Measurements from ENCODE around the gene ASTN1.
A peak's percentile ranks its signal among the peaks of the same experiment; 100 is the strongest.

Gene ASTN1

GRCh38 chr1:176926330-176927086 is 238.0 kb downstream of the ASTN1 start:
- DNase-seq (ENCODE audit: low spot score) = no peak

GRCh38 chr1:176925223-176925622 is 239.3 kb downstream of the ASTN1 start:
- DNase-seq (ENCODE audit: low spot score) = no peak

GRCh38 chr1:176923283-176923682 is 241.2 kb downstream of the ASTN1 start:
- DNase-seq (ENCODE audit: low spot score) = no peak

DNA sequence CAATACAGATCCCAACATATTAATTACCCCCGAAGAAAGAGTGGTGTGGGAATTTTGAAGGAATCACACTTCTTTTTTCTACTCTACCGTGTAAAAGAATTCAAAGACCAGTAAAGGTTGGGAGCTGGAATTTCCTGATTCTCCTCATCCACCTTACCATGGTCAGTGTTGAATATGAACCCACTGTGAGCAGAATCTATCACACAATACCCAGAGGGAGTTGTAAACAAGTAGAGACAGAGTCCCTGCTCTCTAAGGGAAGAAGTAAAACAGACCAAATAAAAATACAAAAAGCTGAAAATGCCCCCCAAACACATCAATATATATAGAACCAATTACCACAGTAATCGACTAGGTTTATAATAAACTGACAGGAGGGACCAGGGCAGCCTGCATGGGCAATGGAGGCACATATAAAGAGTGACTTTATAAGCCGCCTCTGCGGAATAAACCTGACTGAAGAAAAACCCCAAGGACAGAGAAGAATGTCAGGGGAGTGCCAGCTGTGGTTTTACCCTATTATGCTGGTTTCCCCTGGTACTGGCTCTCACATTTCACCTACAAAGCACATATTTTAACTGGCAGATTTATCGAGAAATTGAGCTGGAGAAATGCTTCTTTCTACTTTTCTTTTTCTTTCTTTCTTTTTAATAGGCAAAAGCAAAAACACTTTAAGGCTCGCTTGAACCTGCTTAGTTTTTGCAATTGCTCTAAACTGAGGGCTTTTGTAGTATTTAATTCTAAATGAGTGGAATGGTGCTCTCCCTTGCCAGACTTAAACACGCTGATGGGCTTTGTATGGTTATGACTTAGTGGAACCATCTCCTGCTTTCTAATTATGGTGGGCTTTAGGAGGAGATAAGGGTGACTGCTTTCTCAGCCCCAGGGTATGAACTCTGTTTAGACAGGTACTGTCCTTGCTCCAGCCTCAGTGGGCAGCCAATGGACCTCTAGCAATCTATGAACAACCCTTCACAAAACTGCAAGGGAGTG is 244.8 kb downstream of the ASTN1 start:
- DNase-seq (ENCODE audit: low spot score) = no peak

DNA sequence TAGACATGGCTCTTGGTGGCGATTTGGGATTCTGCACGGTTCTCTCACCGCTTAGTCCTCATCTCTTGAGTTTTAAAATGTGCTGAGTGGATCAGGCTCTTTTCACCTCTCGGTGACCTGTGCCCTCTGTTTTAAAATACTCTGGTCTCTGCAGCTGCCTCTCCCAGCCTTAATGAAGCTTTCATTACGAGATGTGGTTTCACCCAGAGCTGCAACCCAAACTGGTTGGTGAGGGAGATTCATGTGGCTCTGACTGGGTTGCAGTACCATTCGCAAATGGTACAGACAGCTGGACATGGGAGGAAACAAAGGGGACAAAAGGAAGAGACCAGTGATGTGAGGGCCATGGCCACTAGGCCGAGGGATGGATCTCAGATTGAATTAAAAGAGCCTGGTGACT is 258.9 kb downstream of the ASTN1 start:
- no peak for DNase-seq (ENCODE audit: low spot score)

DNA sequence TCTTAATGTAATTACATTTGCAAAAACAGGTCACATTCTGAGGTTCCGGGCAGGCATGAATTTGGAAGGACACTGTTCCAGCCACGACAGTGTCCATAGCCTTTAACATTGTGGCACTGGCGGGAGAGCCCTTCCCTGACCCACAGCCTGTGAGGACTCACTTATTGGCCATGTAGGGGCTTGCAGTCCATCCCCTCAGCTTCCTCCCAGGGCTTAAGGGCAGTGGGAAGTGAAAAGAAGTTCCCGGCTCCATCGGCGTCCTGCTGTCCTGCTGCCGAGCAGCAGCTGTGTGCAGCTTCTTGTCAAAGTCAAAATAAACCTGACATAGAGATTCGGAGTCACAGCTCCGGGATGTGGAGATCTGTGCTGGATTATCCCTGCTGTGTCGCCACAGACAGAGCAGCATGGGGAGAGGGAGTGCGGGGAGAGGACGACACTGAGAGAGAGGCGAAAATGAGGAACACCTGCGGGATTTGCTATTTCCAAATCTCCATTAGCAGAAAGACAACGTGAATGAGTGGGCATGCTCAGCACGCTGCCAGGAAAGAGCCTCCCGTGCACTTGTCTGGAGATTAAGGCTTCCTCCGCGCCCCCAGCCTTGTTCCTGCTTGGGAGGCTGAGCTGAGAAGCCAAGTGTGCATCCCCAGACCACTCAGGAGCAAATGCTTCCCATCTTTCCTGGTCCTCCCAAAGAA is 260.3 kb downstream of the ASTN1 start:
- DNase-seq (ENCODE audit: low spot score) = no peak

GRCh38 chr1:176903474-176903873 is 261.0 kb downstream of the ASTN1 start:
- no peak for DNase-seq (ENCODE audit: low spot score)

- no peak for DNase-seq (ENCODE audit: low spot score)
These were observed 265.2 kb downstream of the ASTN1 start for GRCh38 chr1:176899321-176899720.

- DNase-seq (ENCODE audit: low spot score) = peak; percentile 66
These were observed 266.9 kb downstream of the ASTN1 start for GRCh38 chr1:176897350-176898236.

GRCh38 chr1:176896216-176896615 is 268.3 kb downstream of the ASTN1 start:
- DNase-seq (ENCODE audit: low spot score) = no peak

DNA sequence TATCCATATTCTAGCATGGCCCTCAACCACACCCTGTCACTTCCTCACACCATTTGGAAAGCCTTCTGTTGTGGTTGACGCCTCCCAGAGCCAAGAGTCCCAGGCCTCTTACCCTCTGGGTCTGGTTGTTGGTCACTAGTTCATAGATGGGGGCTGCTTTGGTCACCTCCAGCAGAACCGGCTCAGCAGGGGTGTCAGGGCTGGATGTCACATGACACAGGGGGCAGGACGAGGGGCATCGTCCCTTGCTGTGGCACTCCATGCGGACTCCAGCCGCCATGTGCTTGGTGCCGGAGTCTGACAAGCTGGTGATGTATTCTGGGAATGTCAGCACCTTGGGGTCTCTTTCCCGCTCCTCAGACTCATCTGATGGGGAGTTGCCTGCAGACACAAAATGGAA is 270.1 kb downstream of the ASTN1 start:
- DNase-seq (ENCODE audit: low spot score) = no peak

GRCh38 chr1:176893625-176894352 is 270.7 kb downstream of the ASTN1 start:
- DNase-seq (ENCODE audit: low spot score) = no peak

- no peak for DNase-seq (ENCODE audit: low spot score)
These were observed 276.0 kb downstream of the ASTN1 start for GRCh38 chr1:176888471-176889032.

- no peak for DNase-seq (ENCODE audit: low spot score)
These were observed 278.8 kb downstream of the ASTN1 start for GRCh38 chr1:176885751-176886150.

- no peak for DNase-seq (ENCODE audit: low spot score)
These were observed 279.2 kb downstream of the ASTN1 start for GRCh38 chr1:176885341-176885740.

GRCh38 chr1:176884911-176885310 is 279.6 kb downstream of the ASTN1 start:
- no peak for DNase-seq (ENCODE audit: low spot score)

DNA sequence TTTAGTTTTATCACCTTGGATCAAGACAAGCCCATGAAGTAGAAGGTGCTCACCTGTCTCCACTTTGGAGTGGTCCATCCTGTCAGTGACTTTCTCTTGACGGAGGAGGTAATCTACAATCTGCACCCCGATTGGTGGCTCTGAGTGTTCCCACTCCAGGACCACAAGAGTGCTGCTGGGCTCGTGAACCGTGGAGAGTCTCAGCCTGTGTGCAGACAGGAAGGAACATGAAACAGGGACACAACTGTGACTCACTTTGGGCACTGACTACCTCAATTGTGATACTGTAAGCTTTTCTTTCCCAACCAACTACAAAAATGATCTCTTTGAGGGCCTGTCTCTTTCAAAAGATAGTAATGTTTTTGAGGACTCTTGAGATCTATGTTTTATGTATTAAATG is 280.2 kb downstream of the ASTN1 start:
- DNase-seq (ENCODE audit: low spot score) = no peak

GRCh38 chr1:176880955-176881595 is 283.4 kb downstream of the ASTN1 start:
- DNase-seq (ENCODE audit: low spot score) = peak; percentile 63

DNA sequence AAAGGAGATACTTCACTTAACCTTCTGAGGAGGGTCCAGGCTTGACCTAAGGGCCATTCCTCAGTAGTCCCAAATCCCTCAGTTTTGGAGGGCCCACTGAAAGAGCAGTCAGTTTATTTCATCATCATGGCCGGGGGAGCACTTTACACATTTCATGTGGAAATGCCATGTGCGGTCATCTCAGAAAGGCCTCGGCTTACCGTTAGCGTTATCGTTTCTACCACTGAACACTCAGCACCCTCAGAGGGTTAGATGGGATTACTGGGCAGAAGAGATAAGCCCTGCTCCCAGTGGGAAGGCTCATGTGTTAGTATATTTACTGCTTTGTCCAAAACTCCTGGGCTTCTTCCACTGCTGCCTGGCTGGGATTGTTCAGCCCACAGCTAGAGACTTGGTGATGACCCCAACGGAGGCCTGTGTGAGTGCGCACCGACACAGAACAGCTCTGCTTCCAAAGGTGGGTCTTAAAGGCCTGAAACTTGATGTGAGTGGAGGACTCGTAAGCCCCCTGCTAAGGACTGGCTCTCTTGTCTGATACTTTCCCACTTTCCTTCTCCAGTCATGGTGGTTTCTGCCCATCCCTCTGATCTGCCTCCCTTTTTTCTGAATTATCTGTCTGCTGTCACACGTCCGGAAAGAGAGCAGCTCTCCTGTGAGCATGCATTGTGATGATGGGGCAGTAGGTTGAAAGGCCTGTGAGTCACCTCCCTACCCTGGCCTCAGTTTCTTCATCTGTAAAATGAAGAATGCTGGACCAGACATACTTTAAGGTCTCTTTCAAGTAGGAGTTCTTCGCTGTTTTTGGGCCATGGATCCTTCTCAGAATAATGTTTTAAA is 284.5 kb downstream of the ASTN1 start:
- no peak for DNase-seq (ENCODE audit: low spot score)
